Loucy (cell line): ENCODE data around the gene CRYZ.

Source experiments
- CTCF ChIP-seq: fragments of 200-600 bp; sonication (generic); conservative IDR thresholded peaks from 2 replicates; pipeline ENCODE4 v1.5.1; 2014; ENCODE audit warnings: mild to moderate bottlenecking, antibody characterized with exemption, low read length
- EZH2phosphoT487 ChIP-seq: fragments of 200-600 bp; IDR thresholded peaks from 2 replicates; pipeline ENCODE4 v1.6.1; 2018; ENCODE audit warnings: antibody characterized with exemption, mild to moderate bottlenecking, moderate library complexity, borderline replicate concordance

- TF ChIP-seq CTCF (peak; percentile 97), EZH2phosphoT487 (no peak)
Observed at GRCh38 chr1:74689621-74690363, 43.1 kb downstream of the CRYZ start.
